ENCODE results near the gene ZNF326. TPM values are rescaled to one million over a fixed set of nuclear protein-coding genes. Genes with fewer than 3 reads are reported as not detected.

Gene ZNF326
- total and polyA plus RNA-seq, 3 donors from 2014 or later, result 9.5 to 30.2 (median 28.6) TPM

GRCh38 chr1:90067194-90067931 is 72.5 kb downstream of the ZNF326 start:
- H3K27me3 ChIP-seq, result no peaks in the 10 kb centered on the region
- intact Hi-C loops (cut with DNase I; ENCODE audit: low total_unique reads), result no loop called here
- H3K4me3 ChIP-seq, result no peak overlapping the region
- no peaks in the 10 kb centered on the region for H3K9me3 ChIP-seq
- H3K27ac ChIP-seq, result no peak overlapping the region
- no peak for TF ChIP-seq POLR2A (IDR thresholded peaks at IDR 0.05)
- TF ChIP-seq, protein P1, sequence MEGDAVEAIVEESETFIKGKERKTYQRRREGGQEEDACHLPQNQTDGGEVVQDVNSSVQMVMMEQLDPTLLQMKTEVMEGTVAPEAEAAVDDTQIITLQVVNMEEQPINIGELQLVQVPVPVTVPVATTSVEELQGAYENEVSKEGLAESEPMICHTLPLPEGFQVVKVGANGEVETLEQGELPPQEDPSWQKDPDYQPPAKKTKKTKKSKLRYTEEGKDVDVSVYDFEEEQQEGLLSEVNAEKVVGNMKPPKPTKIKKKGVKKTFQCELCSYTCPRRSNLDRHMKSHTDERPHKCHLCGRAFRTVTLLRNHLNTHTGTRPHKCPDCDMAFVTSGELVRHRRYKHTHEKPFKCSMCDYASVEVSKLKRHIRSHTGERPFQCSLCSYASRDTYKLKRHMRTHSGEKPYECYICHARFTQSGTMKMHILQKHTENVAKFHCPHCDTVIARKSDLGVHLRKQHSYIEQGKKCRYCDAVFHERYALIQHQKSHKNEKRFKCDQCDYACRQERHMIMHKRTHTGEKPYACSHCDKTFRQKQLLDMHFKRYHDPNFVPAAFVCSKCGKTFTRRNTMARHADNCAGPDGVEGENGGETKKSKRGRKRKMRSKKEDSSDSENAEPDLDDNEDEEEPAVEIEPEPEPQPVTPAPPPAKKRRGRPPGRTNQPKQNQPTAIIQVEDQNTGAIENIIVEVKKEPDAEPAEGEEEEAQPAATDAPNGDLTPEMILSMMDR (IDR thresholded peaks at IDR 0.05), result no peak
- no peak for DNase-seq
- no peaks in the 10 kb centered on the region for H3K4me1 ChIP-seq
- WGBS, 2 donors, result 61 to 67% methylated on average over 3 of the region's 3 CpGs
- no peaks in the 10 kb centered on the region for H3K36me3 ChIP-seq (ENCODE audit: low read depth, missing control alignments)

- H3K27me3 ChIP-seq, result no peaks in the 10 kb centered on the region
- no peak overlapping the region for H3K27ac ChIP-seq
- no peaks in the 10 kb centered on the region for H3K4me1 ChIP-seq
- TF ChIP-seq POLR2A (IDR thresholded peaks at IDR 0.05), result no peak
- TF ChIP-seq, protein P1 (IDR thresholded peaks at IDR 0.05), result no peak
- DNase-seq, result no peak
- intact Hi-C loops (cut with DNase I; ENCODE audit: low total_unique reads), result no loop called here
- H3K9me3 ChIP-seq, result no peaks in the 10 kb centered on the region
- H3K4me3 ChIP-seq, result no peak overlapping the region
- WGBS, 2 donors, result 92 to 95% methylated on average over 5 of the region's 5 CpGs
- H3K36me3 ChIP-seq (ENCODE audit: low read depth, missing control alignments), result no peaks in the 10 kb centered on the region
These were observed 73.8 kb downstream of the ZNF326 start for GRCh38 chr1:90068611-90069280.

DNA sequence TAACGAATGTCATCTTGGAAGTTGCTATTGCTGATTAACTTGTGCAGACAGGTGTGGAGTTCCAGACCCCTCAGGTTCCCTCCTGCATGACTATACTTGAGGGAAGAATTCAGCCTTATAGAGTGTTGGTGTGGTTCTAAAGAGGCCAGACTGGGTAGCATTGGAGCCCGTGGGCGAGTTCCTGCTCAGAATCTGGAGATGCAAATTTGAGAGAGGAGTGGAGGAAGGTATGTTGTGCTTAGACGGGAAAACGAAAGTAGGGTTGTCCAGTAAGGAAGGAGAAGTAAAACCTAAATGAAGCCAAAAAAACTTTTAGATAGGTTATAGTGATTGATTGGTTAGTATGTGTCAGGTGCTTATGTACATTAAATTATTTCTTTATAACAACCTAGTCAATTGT is 79.2 kb downstream of the ZNF326 start:
- TF ChIP-seq, protein P1 (IDR thresholded peaks at IDR 0.05), result no peak
- no peak for TF ChIP-seq POLR2A (IDR thresholded peaks at IDR 0.05)
- no peaks in the 10 kb centered on the region for H3K4me1 ChIP-seq
- no peak for DNase-seq
- no peaks in the 10 kb centered on the region for H3K36me3 ChIP-seq (ENCODE audit: low read depth, missing control alignments)
- WGBS, 2 donors, result 75 to 76% methylated on average over 5 of the region's 5 CpGs
- no peaks in the 10 kb centered on the region for H3K27me3 ChIP-seq
- no peak overlapping the region for H3K27ac ChIP-seq
- H3K4me3 ChIP-seq, result no peak overlapping the region
- no peaks in the 10 kb centered on the region for H3K9me3 ChIP-seq
- intact Hi-C loops (cut with DNase I; ENCODE audit: low total_unique reads), result no loop called here

DNA sequence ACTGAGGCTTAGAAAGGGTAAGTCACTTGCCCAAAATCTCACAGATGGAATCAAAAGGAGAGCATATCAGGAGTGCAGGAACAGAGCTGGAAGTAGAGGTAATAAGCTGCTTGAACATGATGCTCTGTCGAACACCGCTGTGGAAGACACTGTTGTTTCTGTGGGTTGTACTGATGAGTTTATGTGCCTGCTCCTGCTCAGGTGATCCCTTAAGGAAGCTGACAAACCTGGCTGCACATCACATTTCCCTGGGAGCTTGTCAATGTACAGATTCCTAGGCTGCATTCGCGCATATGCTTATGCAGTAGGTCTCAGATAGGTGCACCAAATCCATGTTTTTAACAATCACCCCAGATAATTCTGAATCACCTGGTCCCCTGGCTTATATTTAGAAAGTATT is 79.7 kb downstream of the ZNF326 start:
- TF ChIP-seq, protein P1 (IDR thresholded peaks at IDR 0.05), result no peak
- TF ChIP-seq POLR2A (IDR thresholded peaks at IDR 0.05), result no peak

More for the DNA sequence above, 79.7 kb downstream of the ZNF326 start:
- no peaks in the 10 kb centered on the region for H3K27me3 ChIP-seq
- no peak overlapping the region for H3K27ac ChIP-seq
- intact Hi-C loops (cut with DNase I; ENCODE audit: low total_unique reads), result no loop called here
- no peak overlapping the region for H3K4me3 ChIP-seq
- H3K36me3 ChIP-seq (ENCODE audit: low read depth, missing control alignments), result no peaks in the 10 kb centered on the region
- DNase-seq, result no peak
- H3K4me1 ChIP-seq, result no peaks in the 10 kb centered on the region
- WGBS, 2 donors, result 77 to 85% methylated on average over 4 of the region's 4 CpGs
- H3K9me3 ChIP-seq, result no peaks in the 10 kb centered on the region
